ENCODE data around the gene NCOA5. TPM values are rescaled to one million over a fixed set of nuclear protein-coding genes. Genes with fewer than 3 reads are reported as not detected.

NCOA5 gene
- total and polyA plus RNA-seq, 10 donors, result 14.3 to 33.2 (median 27.7) TPM

GRCh38 chr20:46014517-46015396, 75.0 kb downstream of the NCOA5 start:
- H3K27ac ChIP-seq, result peak overlapping the region in 1 of 8 donors; percentile 87
- peaks cover 21 to 54% (median 37%) of the 10 kb centered on the region in 6 donors for H3K4me1 ChIP-seq
- H3K4me3 ChIP-seq, result peak overlapping the region in 3 of 8 donors; percentile 34 to 67 (median 34)
- H3K27me3 ChIP-seq (replicated peaks in 1 of 7), result peaks cover 14 to 50% (median 43%) of the 10 kb centered on the region in 7 donors
- peaks cover 0 to 30% (median 0%) of the 10 kb centered on the region in 6 donors for H3K36me3 ChIP-seq
- TF ChIP-seq POLR2AphosphoS5 (IDR thresholded peaks at IDR 0.05), result no peak
- TF ChIP-seq CTCF (IDR thresholded peaks at IDR 0.05 in 8 of 11, conservative IDR thresholded peaks at IDR 0.05 in 3 of 11), result no peak
- no peak for TF ChIP-seq POLR2A (IDR thresholded peaks at IDR 0.05)
- H3K9me3 ChIP-seq, result no peaks in the 10 kb centered on the region
- WGBS, 5 donors, result 59 to 77% (median 66%) methylated on average over 7 of the region's 7 CpGs
- DNase-seq, result no peak
- intact Hi-C loops (cut with DNase I; ENCODE audit: low total_unique reads), result no loop called here

GRCh38 chr20:46013829-46014516, 75.8 kb downstream of the NCOA5 start:
- peaks cover 14 to 57% (median 51%) of the 10 kb centered on the region in 7 donors for H3K27me3 ChIP-seq (replicated peaks in 1 of 7)
- peak overlapping the region in 4 of 8 donors; percentile 6 to 87 (median 68) for H3K27ac ChIP-seq
- peaks cover 21 to 62% (median 42%) of the 10 kb centered on the region in 6 donors for H3K4me1 ChIP-seq
- H3K9me3 ChIP-seq, result no peaks in the 10 kb centered on the region
- WGBS, 5 donors, result 1 to 3% (median 2%) methylated on average over 45 to 67 of the region's 67 CpGs
- intact Hi-C loops (cut with DNase I; ENCODE audit: low total_unique reads), result no loop called here
- H3K36me3 ChIP-seq, result peaks cover 0 to 30% (median 0%) of the 10 kb centered on the region in 6 donors
- H3K4me3 ChIP-seq, result peak overlapping the region in 6 of 8 donors; percentile 6 to 67 (median 34)
- TF ChIP-seq CTCF (IDR thresholded peaks at IDR 0.05 in 8 of 11, conservative IDR thresholded peaks at IDR 0.05 in 3 of 11), result peak; percentile 72 to 94 (median 84)
- TF ChIP-seq POLR2A (IDR thresholded peaks at IDR 0.05), result no peak
- TF ChIP-seq POLR2AphosphoS5 (IDR thresholded peaks at IDR 0.05), result peak in 2 of 3 donors; percentile 51 to 60
- peak; percentile 94 for DNase-seq

GRCh38 chr20:46013322-46013828, 76.4 kb downstream of the NCOA5 start:
- DNase-seq, result peak; percentile 81
- peak overlapping the region in 4 of 8 donors; percentile 6 to 87 (median 68) for H3K27ac ChIP-seq
- no peak for TF ChIP-seq POLR2AphosphoS5 (IDR thresholded peaks at IDR 0.05)
- no peak for TF ChIP-seq CTCF (IDR thresholded peaks at IDR 0.05 in 8 of 11, conservative IDR thresholded peaks at IDR 0.05 in 3 of 11)
- TF ChIP-seq POLR2A (IDR thresholded peaks at IDR 0.05), result no peak
- intact Hi-C loops (cut with DNase I; ENCODE audit: low total_unique reads), result no loop called here
- H3K4me1 ChIP-seq, result peaks cover 22 to 68% (median 47%) of the 10 kb centered on the region in 6 donors
- H3K27me3 ChIP-seq (replicated peaks in 1 of 7), result peaks cover 14 to 63% (median 54%) of the 10 kb centered on the region in 7 donors
- peaks cover 0 to 30% (median 0%) of the 10 kb centered on the region in 6 donors for H3K36me3 ChIP-seq
- H3K9me3 ChIP-seq, result no peaks in the 10 kb centered on the region
- H3K4me3 ChIP-seq, result peak overlapping the region in 6 of 8 donors; percentile 6 to 67 (median 34)
- WGBS, 5 donors, result 12 to 22% (median 19%) methylated on average over 25 to 29 of the region's 29 CpGs
